HT-29 (cell line): ENCODE results near the gene CCDC85C. TPM values are rescaled to one million over a fixed set of nuclear protein-coding genes. Genes with fewer than 3 reads are reported as not detected.
A peak's percentile ranks its signal among the peaks of the same experiment; 100 is the strongest.

ENCODE experiments used
- DNase-seq: peaks from one replicate; pipeline ENCODE4 v3.0.0-alpha.2; 2015; ENCODE audit warnings: low spot score
- total RNA-seq: library from RNA; depleted of rRNA; stranded (reverse); fragments of >200 nt; shearing (Covaris generic); gene quantifications from 2 replicates; pipeline ENCODE4 v1.2.3, GENCODE V29; 2014

The CCDC85C gene
- total RNA-seq, 1 experiment from 2014 or later, result 23.8 TPM

- DNase-seq, result no peak
These were observed 80.9 kb downstream of the CCDC85C start for GRCh38 chr14:99522934-99523703.

- DNase-seq, result no peak
These were observed 81.5 kb downstream of the CCDC85C start for GRCh38 chr14:99522457-99522891.

GRCh38 chr14:99522025-99522401 lies 82.0 kb downstream of the CCDC85C start:
- DNase-seq, result no peak

- no peak for DNase-seq
These were observed 82.6 kb downstream of the CCDC85C start for GRCh38 chr14:99521176-99522024.

GRCh38 chr14:99520571-99521081 lies 83.4 kb downstream of the CCDC85C start:
- DNase-seq, result no peak

GRCh38 chr14:99519931-99520421 lies 84.0 kb downstream of the CCDC85C start:
- no peak for DNase-seq

- no peak for DNase-seq
These were observed 84.6 kb downstream of the CCDC85C start for GRCh38 chr14:99519347-99519881.

- peak; percentile 71 for DNase-seq
These were observed 85.3 kb downstream of the CCDC85C start for GRCh38 chr14:99518441-99519346.

GRCh38 chr14:99517643-99518381 lies 86.2 kb downstream of the CCDC85C start:
- DNase-seq, result no peak

- no peak for DNase-seq
These were observed 87.0 kb downstream of the CCDC85C start for GRCh38 chr14:99516871-99517642.

- DNase-seq, result no peak
These were observed 87.7 kb downstream of the CCDC85C start for GRCh38 chr14:99516156-99516870.

GRCh38 chr14:99515301-99516155 lies 88.5 kb downstream of the CCDC85C start:
- no peak for DNase-seq

- DNase-seq, result no peak
These were observed 89.3 kb downstream of the CCDC85C start for GRCh38 chr14:99514552-99515300.

GRCh38 chr14:99513946-99514551 lies 90.0 kb downstream of the CCDC85C start:
- no peak for DNase-seq

GRCh38 chr14:99513183-99513694 lies 90.8 kb downstream of the CCDC85C start:
- no peak for DNase-seq

GRCh38 chr14:99512571-99513182 lies 91.3 kb downstream of the CCDC85C start:
- DNase-seq, result no peak
